ENCODE results near the gene SPO11.

The SPO11 gene

DNA sequence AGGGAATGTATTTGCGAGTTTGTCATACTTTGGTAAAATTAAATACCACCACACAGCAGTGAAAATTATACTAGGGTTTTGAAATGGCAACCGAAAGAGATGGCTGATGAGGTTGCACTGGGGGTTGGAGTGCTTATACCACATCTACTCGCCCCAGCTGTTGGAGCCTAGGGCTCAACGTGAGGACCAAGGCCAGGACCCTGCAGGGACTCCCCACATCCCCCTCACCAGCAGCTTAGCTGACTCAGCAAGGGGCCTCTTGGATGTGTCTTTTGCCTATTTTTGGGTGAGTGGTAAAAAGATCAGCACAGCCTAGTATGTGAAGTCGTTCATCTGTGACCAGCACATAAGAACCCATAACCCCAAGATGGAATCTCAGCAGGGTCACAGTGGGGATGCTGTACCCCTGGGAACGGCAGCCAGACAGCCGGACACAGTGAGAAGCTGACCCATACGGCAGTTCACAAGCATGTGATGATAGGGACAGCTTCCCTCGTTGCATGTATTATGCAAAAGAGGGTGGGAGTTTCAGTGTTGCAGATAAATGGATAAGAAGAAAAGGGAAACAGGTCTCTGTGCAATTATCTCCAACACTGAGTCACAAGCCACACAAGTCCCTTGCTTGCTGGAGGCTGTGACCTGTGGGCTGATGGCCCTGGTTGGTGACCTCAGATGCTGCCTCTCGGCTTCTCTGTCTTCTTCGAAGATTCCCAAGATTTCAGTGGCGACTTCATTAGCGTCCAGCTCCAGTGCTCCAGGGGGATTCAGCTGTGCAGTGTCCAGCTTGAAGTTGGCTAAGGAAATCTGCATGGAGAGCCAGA lies 20.9 kb upstream of the SPO11 start:
- TF ChIP-seq ELF4 (IDR thresholded peaks at IDR 0.05) (no peak), TARDBP (IDR thresholded peaks at IDR 0.05) (no peak), NFRKB (IDR thresholded peaks at IDR 0.05) (no peak), BHLHE40 (IDR thresholded peaks at IDR 0.05; ENCODE audit: borderline replicate concordance) (no peak), CTBP1 (IDR thresholded peaks at IDR 0.05; ENCODE audit: borderline replicate concordance) (no peak), LEF1 (IDR thresholded peaks at IDR 0.05; ENCODE audit: borderline replicate concordance) (no peak), ARNT (IDR thresholded peaks at IDR 0.05) (no peak), ZNF384 (IDR thresholded peaks at IDR 0.05) (no peak), SP1 (IDR thresholded peaks at IDR 0.05) (no peak), FOXA1 (IDR thresholded peaks at IDR 0.05) (no peak), L3MBTL2 (conservative IDR thresholded peaks at IDR 0.05) (no peak), FOXK2 (IDR thresholded peaks at IDR 0.05) (no peak), FOXM1 (IDR thresholded peaks at IDR 0.05; ENCODE audit: borderline replicate concordance) (no peak), HDGF (IDR thresholded peaks at IDR 0.05; ENCODE audit: borderline replicate concordance) (no peak), SUZ12 (IDR thresholded peaks at IDR 0.05) (no peak)
- TF ChIP-seq, protein P1, sequence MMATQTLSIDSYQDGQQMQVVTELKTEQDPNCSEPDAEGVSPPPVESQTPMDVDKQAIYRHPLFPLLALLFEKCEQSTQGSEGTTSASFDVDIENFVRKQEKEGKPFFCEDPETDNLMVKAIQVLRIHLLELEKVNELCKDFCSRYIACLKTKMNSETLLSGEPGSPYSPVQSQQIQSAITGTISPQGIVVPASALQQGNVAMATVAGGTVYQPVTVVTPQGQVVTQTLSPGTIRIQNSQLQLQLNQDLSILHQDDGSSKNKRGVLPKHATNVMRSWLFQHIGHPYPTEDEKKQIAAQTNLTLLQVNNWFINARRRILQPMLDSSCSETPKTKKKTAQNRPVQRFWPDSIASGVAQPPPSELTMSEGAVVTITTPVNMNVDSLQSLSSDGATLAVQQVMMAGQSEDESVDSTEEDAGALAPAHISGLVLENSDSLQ (IDR thresholded peaks at IDR 0.05) = no peak
- POLR2A ChIA-PET = no interaction called here
- DNase-seq (ENCODE audit: extremely low spot score) = no peak
- CTCF ChIA-PET = no interaction called here

DNA sequence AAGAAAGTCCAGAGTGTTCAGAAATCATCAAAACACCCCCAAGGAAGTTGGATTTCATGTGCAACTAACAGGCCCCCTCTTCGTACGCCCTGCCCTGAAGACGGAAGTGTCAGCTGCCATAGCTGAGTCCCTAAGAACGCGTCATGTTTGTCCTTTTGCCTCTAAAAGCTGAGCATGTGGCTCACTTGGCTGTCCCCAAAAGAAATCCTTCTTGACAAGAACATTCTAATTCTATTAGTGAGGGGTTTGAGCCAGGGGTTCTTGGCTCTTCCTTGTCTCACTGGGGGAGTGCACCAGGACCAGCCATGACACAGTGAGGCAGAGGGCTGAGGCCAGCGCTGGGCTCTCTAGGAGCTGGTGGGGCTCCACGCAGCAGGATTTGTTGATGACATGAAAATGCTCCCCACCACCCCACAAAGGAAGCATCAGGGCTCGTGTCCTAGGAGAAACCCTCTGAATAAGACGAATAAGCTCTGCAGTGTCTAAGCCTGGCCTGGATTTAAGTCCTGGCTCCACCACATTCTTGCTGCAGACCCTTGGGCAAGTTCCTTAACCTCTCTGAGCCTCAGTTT lies 20.0 kb upstream of the SPO11 start:
- ChIA-PET POLR2A (no interaction called here), CTCF (no interaction called here)
- DNase-seq (ENCODE audit: extremely low spot score) = no peak
- TF ChIP-seq CTBP1 (IDR thresholded peaks at IDR 0.05; ENCODE audit: borderline replicate concordance) (no peak), BHLHE40 (IDR thresholded peaks at IDR 0.05; ENCODE audit: borderline replicate concordance) (no peak), ELF4 (IDR thresholded peaks at IDR 0.05) (no peak), SUZ12 (IDR thresholded peaks at IDR 0.05) (no peak), ARNT (IDR thresholded peaks at IDR 0.05) (no peak), FOXK2 (IDR thresholded peaks at IDR 0.05) (no peak), L3MBTL2 (conservative IDR thresholded peaks at IDR 0.05) (no peak), TARDBP (IDR thresholded peaks at IDR 0.05) (no peak), ZNF384 (IDR thresholded peaks at IDR 0.05) (no peak)
- TF ChIP-seq, protein P1 (IDR thresholded peaks at IDR 0.05) = no peak

DNA sequence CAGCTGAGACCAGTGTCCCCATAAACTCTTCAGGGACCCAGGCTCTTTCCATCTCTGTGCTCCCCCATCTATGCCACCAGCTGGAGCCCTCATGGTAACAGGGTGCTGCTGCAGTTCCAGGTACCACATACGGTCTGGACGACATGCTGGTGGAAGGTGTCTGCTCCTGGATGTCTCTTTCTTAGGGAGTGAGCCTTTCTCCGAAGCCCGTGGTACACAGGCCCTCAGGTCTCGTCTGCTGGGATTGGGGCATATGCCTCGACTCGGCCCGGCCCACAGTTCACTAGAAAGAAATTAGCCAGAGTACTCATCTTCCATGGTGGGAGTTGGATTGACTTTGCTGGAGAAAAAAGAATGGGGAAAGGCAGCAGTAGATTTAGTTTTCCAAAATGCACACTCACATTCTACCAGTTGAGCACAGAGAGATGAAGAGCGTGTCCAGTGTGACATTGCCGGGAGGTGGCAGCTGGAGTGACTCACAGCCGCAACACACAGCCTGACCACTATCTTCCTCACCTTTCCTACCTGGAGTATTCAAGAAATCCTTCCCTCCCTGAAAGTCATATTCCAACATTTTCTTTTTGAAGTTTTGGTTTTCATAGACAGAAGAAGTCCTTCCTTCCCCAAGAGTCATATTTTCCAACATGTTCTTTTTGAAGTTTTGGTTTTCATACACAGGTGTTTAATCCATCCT lies 18.6 kb upstream of the SPO11 start:
- DNase-seq (ENCODE audit: extremely low spot score) = no peak
- CTCF ChIA-PET = no interaction called here
- TF ChIP-seq SUZ12 (IDR thresholded peaks at IDR 0.05) = no peak
- TF ChIP-seq FOXM1 (IDR thresholded peaks at IDR 0.05; ENCODE audit: borderline replicate concordance) = no peak
- no peak for TF ChIP-seq LEF1 (IDR thresholded peaks at IDR 0.05; ENCODE audit: borderline replicate concordance)
- TF ChIP-seq FOXA1 (IDR thresholded peaks at IDR 0.05) = no peak
- TF ChIP-seq FOXK2 (IDR thresholded peaks at IDR 0.05) = no peak
- TF ChIP-seq ELF4 (IDR thresholded peaks at IDR 0.05) = no peak
- no peak for TF ChIP-seq NFRKB (IDR thresholded peaks at IDR 0.05)
- no peak for TF ChIP-seq TARDBP (IDR thresholded peaks at IDR 0.05)
- TF ChIP-seq ZNF384 (IDR thresholded peaks at IDR 0.05) = no peak
- TF ChIP-seq HDGF (IDR thresholded peaks at IDR 0.05; ENCODE audit: borderline replicate concordance) = no peak
- no peak for TF ChIP-seq BHLHE40 (IDR thresholded peaks at IDR 0.05; ENCODE audit: borderline replicate concordance)
- TF ChIP-seq CTBP1 (IDR thresholded peaks at IDR 0.05; ENCODE audit: borderline replicate concordance) = no peak
- POLR2A ChIA-PET = no interaction called here

DNA sequence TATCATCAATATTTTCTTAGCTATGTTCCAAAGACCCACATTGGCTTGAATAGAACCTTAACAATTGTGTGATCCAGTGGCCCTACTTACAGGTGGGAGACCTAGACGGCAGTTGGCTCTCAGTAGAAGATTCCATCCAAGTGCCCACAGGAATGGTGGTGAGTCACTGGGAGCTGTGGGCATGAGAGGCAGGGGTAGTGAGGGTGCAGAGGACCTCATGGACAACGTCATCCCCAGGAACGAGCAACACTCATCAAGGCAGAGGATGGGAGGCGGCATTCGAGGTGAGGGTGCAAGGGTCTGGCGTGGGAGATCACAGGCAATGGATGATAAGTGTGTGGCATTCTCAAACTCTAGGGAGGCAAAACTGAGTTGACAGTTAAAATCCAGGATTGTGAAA lies 17.5 kb upstream of the SPO11 start:
- no peak for DNase-seq (ENCODE audit: extremely low spot score)
- no peak for TF ChIP-seq ELF4 (IDR thresholded peaks at IDR 0.05)
- ChIA-PET POLR2A (no interaction called here), CTCF (no interaction called here)

DNA sequence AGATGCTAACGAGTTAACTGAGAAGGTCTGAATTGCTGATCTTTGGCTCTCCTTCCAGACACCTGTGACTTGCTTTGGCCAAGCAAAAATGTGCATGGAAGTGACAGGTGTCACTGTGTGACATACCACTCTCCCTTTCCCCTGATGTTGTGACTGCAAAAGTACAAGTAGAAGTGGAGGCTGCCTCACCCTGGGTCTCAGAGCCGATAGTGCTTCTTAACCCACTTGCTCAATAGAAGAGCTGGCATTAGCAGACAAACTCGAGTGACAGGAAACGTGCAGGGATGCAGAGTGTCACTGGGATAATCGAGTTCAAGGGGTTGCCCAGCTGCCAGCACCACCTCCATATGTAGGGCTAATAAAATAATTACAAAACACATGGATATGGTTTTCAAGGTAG lies 16.4 kb upstream of the SPO11 start:
- ChIA-PET CTCF (no interaction called here), POLR2A (no interaction called here)
- DNase-seq (ENCODE audit: extremely low spot score) = no peak

DNA sequence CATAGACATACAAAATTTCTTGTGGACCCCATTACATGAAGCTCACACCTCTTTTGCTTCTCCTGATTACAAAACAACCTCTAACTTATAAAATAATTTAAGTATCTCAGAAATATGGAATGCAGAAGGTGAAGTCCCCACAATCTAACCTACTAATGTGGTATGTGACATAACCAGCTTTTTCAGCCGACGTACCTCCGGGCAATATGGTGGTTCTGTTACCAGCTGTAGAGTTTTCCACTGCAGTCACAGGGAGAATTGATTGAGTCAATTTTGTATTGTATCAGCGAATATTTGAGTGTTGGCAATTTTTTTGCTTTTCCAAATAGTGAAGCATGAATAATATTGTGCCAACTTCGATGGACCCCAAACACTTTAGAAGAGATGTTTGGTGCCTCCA lies 15.7 kb upstream of the SPO11 start:
- DNase-seq (ENCODE audit: extremely low spot score) = no peak
- POLR2A ChIA-PET = no interaction called here
- no peak for TF ChIP-seq TARDBP (IDR thresholded peaks at IDR 0.05)
- no peak for TF ChIP-seq SUZ12 (IDR thresholded peaks at IDR 0.05)
- no peak for TF ChIP-seq LEF1 (IDR thresholded peaks at IDR 0.05; ENCODE audit: borderline replicate concordance)
- no peak for TF ChIP-seq SP1 (IDR thresholded peaks at IDR 0.05)
- TF ChIP-seq ZNF384 (IDR thresholded peaks at IDR 0.05) = no peak
- no peak for TF ChIP-seq FOXM1 (IDR thresholded peaks at IDR 0.05; ENCODE audit: borderline replicate concordance)
- TF ChIP-seq CTBP1 (IDR thresholded peaks at IDR 0.05; ENCODE audit: borderline replicate concordance) = no peak
- TF ChIP-seq HDGF (IDR thresholded peaks at IDR 0.05; ENCODE audit: borderline replicate concordance) = no peak
- TF ChIP-seq NFRKB (IDR thresholded peaks at IDR 0.05) = no peak
- TF ChIP-seq ELF4 (IDR thresholded peaks at IDR 0.05) = no peak
- CTCF ChIA-PET = no interaction called here

More for the DNA sequence above, 16.4 kb upstream of the SPO11 start:
- no peak for TF ChIP-seq SP1 (IDR thresholded peaks at IDR 0.05)
- TF ChIP-seq HDGF (IDR thresholded peaks at IDR 0.05; ENCODE audit: borderline replicate concordance) = no peak
- TF ChIP-seq SUZ12 (IDR thresholded peaks at IDR 0.05) = no peak
- no peak for TF ChIP-seq L3MBTL2 (conservative IDR thresholded peaks at IDR 0.05)
- no peak for TF ChIP-seq FOXA1 (IDR thresholded peaks at IDR 0.05)
- no peak for TF ChIP-seq ZNF384 (IDR thresholded peaks at IDR 0.05)
- TF ChIP-seq ARNT (IDR thresholded peaks at IDR 0.05) = no peak

Data from HEK293T (cell line).